LHCN-M2 (cell line): Measurements from ENCODE around the gene USP3. TPM values are rescaled to one million over a fixed set of nuclear protein-coding genes. Genes with fewer than 3 reads are reported as not detected.

Experiments
- DNase-seq: peaks from one replicate; pipeline ENCODE4 v3.0.0-alpha.2; 2012; ENCODE audit warnings: low read depth
- polyA plus RNA-seq: library from polyadenylated mRNA; unstranded; fragments of >200 nt; gene quantifications from one replicate; pipeline ENCODE4 v1.2.1, GENCODE V29; 2012; ENCODE audit warnings: missing spikeins
- total RNA-seq: library from RNA; depleted of rRNA; stranded (reverse); fragments of >200 nt; gene quantifications from 2 replicates; pipeline ENCODE4 v1.2.3, GENCODE V29; 2014; rRNA removed

The USP3 gene
- 21.2 and 24.3 TPM in 2 replicates for total RNA-seq
- polyA plus RNA-seq = 10.2 TPM

GRCh38 chr15:63504247-63504978, at the start of gene USP3:
Gene USP3 (plus strand): TSS chr15:63504593. CDS start chr15:63504740, 147 bp downstream.
- peak; percentile 94 for DNase-seq

- DNase-seq = no peak
Observed at GRCh38 chr15:63456258-63456657, 48.1 kb upstream of the USP3 start.

DNA sequence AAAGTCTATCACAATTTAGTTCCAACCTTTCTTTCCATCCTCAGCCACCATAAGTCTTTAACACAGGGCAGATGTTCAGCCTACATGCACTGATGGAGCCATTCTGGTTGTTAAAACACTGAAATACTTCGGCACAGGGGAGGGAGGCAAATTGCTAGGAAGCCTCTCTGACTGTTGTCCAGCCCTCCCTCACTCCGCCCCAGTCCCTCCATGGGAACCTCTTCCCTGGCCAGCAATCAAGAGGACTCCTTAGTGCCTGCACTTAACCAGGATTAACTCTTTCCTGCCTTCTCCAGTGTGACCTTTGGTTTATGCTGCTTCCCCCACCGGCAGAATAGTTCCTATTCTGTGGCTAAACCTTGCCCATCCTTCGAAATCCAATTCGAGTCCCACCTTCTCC, 47.0 kb upstream of the USP3 start:
- DNase-seq = no peak

DNA sequence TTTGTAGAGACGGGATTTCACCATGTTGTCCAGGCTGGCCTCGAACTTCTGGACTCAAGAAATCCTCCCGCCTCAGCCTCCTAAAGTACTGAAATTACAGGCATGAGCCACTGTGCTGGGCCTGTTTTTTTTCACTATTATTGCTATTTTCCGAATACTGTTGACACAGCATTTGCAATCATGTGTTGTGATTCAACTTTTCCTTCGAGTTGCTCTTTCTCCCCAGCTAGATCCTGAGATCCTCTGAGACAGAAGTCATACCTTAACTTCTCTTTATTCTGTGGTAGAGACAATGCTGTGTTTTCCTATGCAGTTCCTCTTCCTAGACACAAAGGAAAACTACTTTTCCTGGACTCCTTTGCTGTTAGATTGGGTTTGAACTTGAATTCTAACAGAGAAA, 46.4 kb upstream of the USP3 start:
- DNase-seq = no peak

GRCh38 chr15:63458794-63459395, 45.5 kb upstream of the USP3 start:
- no peak for DNase-seq

DNA sequence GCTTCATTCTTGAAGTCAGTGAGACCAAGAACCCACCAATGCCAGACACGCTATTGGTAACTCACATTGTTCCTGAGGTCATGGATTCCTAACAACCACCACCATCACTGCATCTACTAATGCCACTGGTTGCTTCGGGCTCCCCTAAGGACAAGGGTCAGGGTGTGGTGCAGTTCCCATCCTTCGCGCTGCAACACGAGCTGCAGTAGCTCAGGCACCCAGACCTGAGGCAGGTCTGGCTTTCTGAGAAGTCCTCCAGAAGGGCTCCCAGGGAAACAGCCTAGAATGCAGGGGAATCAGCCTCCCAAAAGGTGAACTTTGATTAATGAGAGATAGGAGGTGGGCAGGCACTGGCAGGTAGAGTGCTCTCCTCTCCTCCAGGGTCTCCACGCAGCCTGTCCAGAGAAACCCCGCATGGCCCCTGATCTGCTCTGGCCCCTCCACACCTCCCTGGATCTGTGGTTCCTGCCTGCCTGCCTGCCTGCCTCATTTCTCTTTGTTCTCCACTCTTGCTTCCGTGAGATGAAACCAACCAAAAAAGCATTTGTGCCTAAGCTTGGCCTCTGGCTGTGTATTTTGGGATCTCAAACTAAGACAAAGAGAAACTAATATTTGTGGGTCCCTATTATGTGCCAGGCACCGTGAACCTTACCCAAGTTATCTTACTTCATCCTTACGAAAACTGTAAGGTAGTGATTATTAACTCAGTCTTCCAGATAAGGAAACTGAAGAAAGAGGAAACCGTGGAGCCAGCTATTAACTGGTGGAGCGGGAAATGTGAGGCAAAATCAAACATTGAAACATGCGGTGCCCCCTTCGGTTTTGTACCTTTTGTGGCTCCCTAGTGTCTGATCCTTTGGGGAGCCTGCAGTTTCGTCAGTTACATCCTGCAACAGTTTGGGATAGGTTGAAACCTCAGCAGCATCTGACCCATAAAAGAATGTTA, 43.9 kb upstream of the USP3 start:
- DNase-seq = no peak

GRCh38 chr15:63461230-63461985, 43.0 kb upstream of the USP3 start:
- DNase-seq = no peak

DNA sequence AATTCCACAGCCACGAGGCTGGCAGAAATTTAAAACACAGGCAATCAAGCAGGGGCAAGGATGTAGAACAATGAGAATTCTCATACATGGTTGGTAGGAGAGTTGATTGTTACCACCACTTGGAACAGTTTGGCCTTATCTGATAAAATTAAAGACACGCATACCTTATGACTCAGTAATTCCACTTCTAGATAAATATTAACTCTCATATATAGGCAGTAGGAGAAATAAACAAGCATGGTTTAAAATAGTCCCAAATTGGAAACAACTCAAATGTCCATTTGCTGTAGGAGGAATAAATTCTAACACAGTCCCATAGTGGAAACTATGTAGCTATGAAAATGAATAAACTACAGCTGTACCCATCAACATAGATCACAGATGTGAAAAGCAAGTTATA, 42.3 kb upstream of the USP3 start:
- DNase-seq = no peak

DNA sequence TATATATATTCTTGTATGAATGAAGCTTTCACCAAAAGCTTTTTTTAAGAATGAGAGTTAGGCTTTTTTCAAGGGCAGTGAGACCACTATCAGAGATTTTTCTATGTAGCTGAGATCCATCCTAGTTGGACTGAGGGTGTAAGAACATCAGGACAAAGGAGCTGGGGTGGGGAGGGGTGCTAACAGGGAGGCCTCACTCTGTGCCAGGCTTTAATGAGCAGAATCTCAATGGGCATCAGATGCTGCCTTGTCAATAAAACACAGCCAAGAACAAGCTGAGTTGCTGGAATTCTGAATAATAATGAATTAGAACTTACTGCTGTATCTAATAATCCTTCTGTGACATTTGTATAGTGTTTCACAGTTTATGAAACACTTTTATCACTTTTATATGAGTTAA, 41.4 kb upstream of the USP3 start:
- no peak for DNase-seq

DNA sequence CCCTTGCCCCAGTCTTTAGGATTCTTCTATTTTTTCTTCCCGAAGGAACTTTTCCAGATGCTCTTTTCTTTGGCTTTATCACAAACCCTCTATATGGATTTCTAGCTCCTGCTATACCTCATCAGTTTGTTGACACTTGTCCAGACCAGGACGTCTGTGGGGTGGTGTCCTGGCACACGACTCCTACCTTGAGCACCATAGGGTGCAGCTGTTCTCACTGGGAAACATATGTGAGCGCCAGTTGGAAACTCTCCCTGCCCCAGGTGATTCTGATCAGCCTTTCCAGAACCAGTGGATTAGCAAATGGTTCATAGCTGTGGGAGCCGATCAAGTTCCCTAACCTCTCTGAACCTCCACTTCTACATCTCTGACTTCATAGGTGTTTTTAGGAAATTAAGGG, 40.6 kb upstream of the USP3 start:
- no peak for DNase-seq

GRCh38 chr15:63465104-63465503, 39.3 kb upstream of the USP3 start:
- DNase-seq = peak; percentile 95

GRCh38 chr15:63466378-63467192, 37.8 kb upstream of the USP3 start:
- DNase-seq = peak; percentile 61

- no peak for DNase-seq
Observed at GRCh38 chr15:63469190-63469589, 35.2 kb upstream of the USP3 start.

GRCh38 chr15:63469984-63470383, 34.4 kb upstream of the USP3 start:
- DNase-seq = no peak

GRCh38 chr15:63473007-63473748, 31.2 kb upstream of the USP3 start:
- peak; percentile 41 for DNase-seq

GRCh38 chr15:63473749-63473998, 30.7 kb upstream of the USP3 start:
- no peak for DNase-seq

- DNase-seq = peak; percentile 83
Observed at GRCh38 chr15:63473999-63474809, 30.2 kb upstream of the USP3 start.

GRCh38 chr15:63474810-63475316, 29.5 kb upstream of the USP3 start:
- no peak for DNase-seq

DNA sequence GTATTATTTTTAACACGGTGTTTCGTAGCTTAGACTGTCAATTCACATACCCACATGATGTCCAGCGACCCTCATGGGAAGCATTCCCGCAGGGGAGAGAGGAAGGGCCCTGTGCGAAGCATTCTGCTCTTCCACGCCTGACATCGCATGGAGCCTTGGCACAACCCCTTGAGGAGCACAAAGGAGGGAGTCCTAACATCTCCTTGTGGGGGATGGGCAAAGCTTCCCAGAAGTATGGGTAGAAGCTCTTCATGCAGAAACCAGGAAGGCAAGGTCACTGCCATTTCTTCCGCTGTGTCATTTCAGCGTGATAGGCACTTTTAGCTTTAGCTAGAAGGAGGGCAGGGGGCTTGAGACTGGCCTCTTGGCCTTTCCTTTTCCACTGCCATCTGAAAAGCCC, 28.7 kb upstream of the USP3 start:
- DNase-seq = no peak
